GM18907 (cell line): Measurements from ENCODE around the gene AFF2.
"Not testable (repeated sequence)": the region's sequence is repeated elsewhere in the genome, so short reads cannot be mapped to it uniquely, and the experiment has no call there.

ENCODE experiments used
- ATAC-seq: cut with Tn5 transposase; IDR thresholded peaks from one replicate; pipeline ENCODE4 v1.9.1; 2021; ENCODE audit warnings: mild to moderate bottlenecking, moderate library complexity; ENCODE audit not compliant: unreplicated experiment

AFF2 gene

GRCh38 chrX:148629434-148629833 is 129.0 kb downstream of the AFF2 start:
- no peak for ATAC-seq

- ATAC-seq: no peak
These were observed 132.0 kb downstream of the AFF2 start for GRCh38 chrX:148632444-148632843.

GRCh38 chrX:148633218-148633908 is 132.9 kb downstream of the AFF2 start:
- no peak for ATAC-seq

GRCh38 chrX:148634591-148634990 is 134.2 kb downstream of the AFF2 start:
- ATAC-seq: no peak

- ATAC-seq: no peak
These were observed 143.0 kb downstream of the AFF2 start for GRCh38 chrX:148643460-148643859.

GRCh38 chrX:148647651-148648050 is 147.2 kb downstream of the AFF2 start:
- ATAC-seq: no peak

GRCh38 chrX:148649145-148649795 is 148.9 kb downstream of the AFF2 start:
- ATAC-seq: no peak

GRCh38 chrX:148658115-148658730 is 157.8 kb downstream of the AFF2 start:
- no peak for ATAC-seq

- no peak for ATAC-seq
These were observed 159.1 kb downstream of the AFF2 start for GRCh38 chrX:148659481-148659880.

GRCh38 chrX:148661035-148661434 is 160.6 kb downstream of the AFF2 start:
- no peak for ATAC-seq

- ATAC-seq: no peak
These were observed 161.6 kb downstream of the AFF2 start for GRCh38 chrX:148662014-148662413.

GRCh38 chrX:148664171-148664570 is 163.8 kb downstream of the AFF2 start:
- no peak for ATAC-seq

GRCh38 chrX:148664995-148665394 is 164.6 kb downstream of the AFF2 start:
- ATAC-seq: no peak

- not testable (repeated sequence) for ATAC-seq
These were observed 168.8 kb downstream of the AFF2 start for GRCh38 chrX:148669175-148669574.

- ATAC-seq: no peak
These were observed 169.9 kb downstream of the AFF2 start for GRCh38 chrX:148670277-148670676.

- no peak for ATAC-seq
These were observed 172.1 kb downstream of the AFF2 start for GRCh38 chrX:148672517-148672916.

GRCh38 chrX:148681605-148682004 is 181.2 kb downstream of the AFF2 start:
- no peak for ATAC-seq

GRCh38 chrX:148682206-148682605 is 181.8 kb downstream of the AFF2 start:
- ATAC-seq: no peak

GRCh38 chrX:148691456-148691855 is 191.0 kb downstream of the AFF2 start:
- no peak for ATAC-seq

GRCh38 chrX:148695255-148695654 is 194.8 kb downstream of the AFF2 start:
- ATAC-seq: no peak

- no peak for ATAC-seq
These were observed 197.8 kb downstream of the AFF2 start for GRCh38 chrX:148698221-148698620.

GRCh38 chrX:148700021-148700420 is 199.6 kb downstream of the AFF2 start:
- ATAC-seq: no peak
